ENCODE results near the gene MYRIP.
"Not testable (repeated sequence)": the region's sequence is repeated elsewhere in the genome, so short reads cannot be mapped to it uniquely, and the experiment has no call there.

Gene MYRIP

GRCh38 chr3:40083066-40083465, 273.7 kb downstream of the MYRIP start:
- DNase-seq (ENCODE audit: low spot score), result no peak

GRCh38 chr3:40084424-40084823, 275.0 kb downstream of the MYRIP start:
- not testable (repeated sequence) for DNase-seq (ENCODE audit: low spot score)

- DNase-seq (ENCODE audit: low spot score), result no peak
These were observed 277.8 kb downstream of the MYRIP start for GRCh38 chr3:40086890-40087883.

- DNase-seq (ENCODE audit: low spot score), result no peak
These were observed 279.2 kb downstream of the MYRIP start for GRCh38 chr3:40088527-40089170.

DNA sequence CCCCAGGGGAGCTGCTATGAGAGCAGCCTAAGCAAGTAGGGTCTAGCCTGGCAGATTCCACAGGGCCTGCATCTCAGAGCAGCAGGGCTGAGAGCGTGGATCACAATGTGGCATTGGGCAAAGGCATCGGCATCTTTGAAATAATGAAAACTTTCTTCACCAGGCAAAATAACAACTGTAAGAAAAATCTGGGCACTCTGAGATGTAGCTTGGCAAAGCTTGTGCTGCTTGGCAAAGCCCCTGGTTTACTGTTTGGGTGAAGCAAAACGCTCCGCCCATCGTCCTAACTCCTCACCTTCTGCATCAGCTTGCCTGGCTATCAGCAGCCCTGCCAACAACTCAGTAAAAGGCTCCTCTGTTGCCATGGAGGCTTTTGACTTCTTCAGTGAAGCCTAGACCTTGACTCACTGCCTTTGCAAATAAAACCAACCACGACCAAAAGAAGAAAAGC, 287.3 kb downstream of the MYRIP start:
- DNase-seq (ENCODE audit: low spot score), result no peak

GRCh38 chr3:40097131-40098117, 288.0 kb downstream of the MYRIP start:
- no peak for DNase-seq (ENCODE audit: low spot score)

- no peak for DNase-seq (ENCODE audit: low spot score)
These were observed 288.9 kb downstream of the MYRIP start for GRCh38 chr3:40098261-40098759.

DNA sequence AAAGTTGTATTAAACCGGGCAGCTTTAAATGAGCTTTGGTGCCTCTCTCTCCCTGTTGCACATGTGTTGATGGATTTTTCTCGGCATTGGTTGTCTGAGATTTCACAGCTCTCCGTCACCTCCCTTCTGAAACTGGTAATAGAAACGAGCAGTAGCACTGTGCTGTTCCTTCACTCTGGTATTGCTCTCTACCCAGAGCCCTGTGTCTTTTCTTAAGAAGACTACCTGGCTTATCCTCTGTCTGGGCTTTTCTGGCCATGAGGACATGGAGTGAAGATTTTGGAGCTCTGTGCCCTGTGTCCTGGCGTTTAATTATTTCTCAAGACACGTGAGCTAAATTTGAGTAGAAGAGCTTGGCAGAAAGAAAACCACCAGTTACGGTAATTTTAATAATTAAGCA, 290.5 kb downstream of the MYRIP start:
- no peak for DNase-seq (ENCODE audit: low spot score)

DNA sequence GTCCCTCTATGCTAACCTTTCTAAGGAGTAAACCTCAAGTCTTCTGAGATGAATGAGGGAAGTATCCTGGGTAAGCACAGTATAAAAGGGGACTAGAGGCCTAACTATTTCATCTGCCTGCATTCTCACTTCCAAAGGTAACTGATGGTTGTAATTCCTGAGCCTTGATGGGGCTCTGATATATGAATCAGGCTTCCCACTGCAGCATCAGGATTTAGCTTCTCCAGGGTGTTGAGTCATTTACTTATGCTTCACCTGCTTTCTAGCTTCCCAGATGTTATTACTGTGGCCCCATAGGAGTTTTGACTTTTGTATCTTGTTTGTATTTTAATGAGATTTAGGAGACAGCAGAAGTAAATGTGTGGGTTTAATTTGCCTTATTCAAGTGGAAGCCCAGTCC, 292.8 kb downstream of the MYRIP start:
- DNase-seq (ENCODE audit: low spot score), result no peak

GRCh38 chr3:40103829-40104228, 294.4 kb downstream of the MYRIP start:
- DNase-seq (ENCODE audit: low spot score), result no peak

DNA sequence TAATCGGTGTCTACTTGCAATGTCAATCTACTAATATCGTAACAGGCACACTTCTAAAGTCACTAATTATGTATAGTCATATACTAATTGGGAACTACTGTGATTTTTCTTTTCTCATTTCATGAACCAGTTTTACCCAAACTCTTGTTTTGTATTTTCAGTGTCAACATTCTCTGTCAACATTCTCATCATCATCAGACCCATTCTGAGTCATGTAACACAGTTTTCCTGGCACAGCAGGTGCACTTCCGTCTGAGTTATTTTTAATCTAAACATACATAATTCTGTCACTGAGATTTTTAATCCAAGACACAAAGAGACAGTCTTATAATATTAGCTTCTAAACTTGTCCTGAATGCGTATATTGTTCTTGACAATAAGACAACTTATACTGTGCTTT, 295.0 kb downstream of the MYRIP start:
- no peak for DNase-seq (ENCODE audit: low spot score)

DNA sequence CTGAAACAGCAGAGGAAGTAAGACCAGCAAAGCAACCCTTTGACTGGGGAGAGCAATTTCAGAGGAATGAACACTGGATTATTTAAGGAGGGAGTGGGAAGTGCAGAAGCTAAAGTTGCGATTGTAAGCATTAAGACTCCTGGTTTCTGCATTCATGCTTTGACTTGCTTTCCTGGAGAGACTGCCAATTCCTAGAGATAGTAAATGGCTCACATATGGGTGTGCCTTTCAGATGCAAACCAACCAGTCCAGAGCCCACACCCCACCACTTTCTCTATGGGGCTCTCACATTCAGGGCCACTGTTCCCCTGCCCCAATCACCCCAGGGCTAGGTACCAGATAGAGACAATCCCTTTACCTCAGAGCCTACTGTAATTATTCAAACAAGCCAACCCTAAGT, 299.2 kb downstream of the MYRIP start:
- no peak for DNase-seq (ENCODE audit: low spot score)

- no peak for DNase-seq (ENCODE audit: low spot score)
These were observed 300.5 kb downstream of the MYRIP start for GRCh38 chr3:40109641-40110490.

DNA sequence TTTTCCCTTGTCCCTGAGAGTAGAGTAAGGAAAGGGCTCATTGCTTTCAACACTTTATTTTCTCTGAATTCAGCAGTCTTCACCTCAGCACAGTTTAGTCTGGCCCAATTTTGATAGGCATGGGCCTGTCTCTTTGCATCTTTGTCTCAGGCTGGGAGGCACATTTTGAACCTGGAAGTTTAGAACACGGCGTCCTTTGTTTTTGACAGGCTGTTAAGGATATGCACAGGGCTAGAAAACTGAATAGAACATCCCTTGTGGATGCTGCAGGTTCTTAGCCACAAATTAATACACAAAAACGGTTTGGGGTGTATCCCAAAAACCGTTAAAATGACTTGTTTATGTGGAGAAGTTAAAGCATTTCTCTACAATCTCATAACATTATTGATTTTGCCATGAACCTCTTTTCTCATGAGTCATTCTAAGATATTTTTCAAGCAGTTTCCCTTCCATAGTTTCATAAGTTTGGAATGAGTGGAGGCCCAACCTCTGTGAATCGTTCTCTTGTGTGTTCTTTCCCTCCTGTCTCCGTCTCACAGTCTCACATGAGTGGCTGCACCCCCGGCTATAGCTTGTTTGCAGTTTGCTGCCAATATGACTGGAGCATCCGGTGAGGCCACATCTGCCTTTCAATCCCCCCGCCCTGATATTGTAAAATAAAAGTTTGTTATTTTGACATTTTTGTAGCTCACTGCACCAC, 307.2 kb downstream of the MYRIP start:
- no peak for DNase-seq (ENCODE audit: low spot score)

- DNase-seq (ENCODE audit: low spot score), result no peak
These were observed 308.7 kb downstream of the MYRIP start for GRCh38 chr3:40118091-40118490.

GRCh38 chr3:40120067-40120692, 310.8 kb downstream of the MYRIP start:
- DNase-seq (ENCODE audit: low spot score), result no peak

GRCh38 chr3:40120806-40121205, 311.4 kb downstream of the MYRIP start:
- DNase-seq (ENCODE audit: low spot score), result no peak

- no peak for DNase-seq (ENCODE audit: low spot score)
These were observed 315.5 kb downstream of the MYRIP start for GRCh38 chr3:40124918-40125317.

DNA sequence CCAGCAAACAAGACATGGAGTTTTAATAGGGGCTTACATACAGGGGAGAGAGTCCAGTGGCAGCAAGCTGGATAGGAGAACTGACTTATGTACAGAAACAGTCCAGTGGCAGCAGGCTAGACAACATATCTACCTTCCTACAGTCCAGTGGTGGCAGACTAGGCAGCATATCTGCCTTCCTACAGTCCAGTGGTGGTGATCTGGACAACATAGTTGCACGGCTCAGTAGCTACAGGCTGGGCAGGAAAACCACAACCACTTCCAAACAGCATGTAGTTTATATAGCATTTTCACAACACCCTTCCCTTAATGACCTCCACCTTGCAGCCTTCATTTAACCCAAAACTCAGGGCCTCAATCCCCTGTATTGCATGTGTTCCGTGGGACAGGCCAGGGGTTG, 318.8 kb downstream of the MYRIP start:
- no peak for DNase-seq (ENCODE audit: low spot score)

DNA sequence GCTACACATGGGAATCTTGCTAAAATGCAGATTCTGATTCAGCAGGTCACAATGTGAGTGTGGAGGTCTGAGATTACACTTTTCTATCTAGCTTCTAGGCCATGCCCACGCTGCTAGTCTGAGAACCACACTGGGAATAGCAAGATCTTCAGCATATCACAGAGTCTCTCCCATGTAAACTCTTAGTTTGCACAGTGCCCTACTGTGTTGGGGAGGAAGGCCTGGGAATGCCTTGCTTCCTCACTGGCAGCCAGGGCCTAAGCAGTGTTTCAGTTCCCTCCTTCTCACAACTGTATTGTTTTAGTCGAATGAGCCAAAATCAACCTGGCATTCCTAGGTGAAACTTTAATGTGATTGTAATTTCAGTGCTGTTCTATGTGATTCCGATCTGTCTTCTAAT, 320.1 kb downstream of the MYRIP start:
- DNase-seq (ENCODE audit: low spot score), result no peak
